ENCODE data around the gene RAB17. TPM values are rescaled to one million over a fixed set of nuclear protein-coding genes. Genes with fewer than 3 reads are reported as not detected.

RAB17 gene
- total and polyA plus RNA-seq, 2 experiments from 2014 or later, result 58.3 to 99.1 TPM

DNA sequence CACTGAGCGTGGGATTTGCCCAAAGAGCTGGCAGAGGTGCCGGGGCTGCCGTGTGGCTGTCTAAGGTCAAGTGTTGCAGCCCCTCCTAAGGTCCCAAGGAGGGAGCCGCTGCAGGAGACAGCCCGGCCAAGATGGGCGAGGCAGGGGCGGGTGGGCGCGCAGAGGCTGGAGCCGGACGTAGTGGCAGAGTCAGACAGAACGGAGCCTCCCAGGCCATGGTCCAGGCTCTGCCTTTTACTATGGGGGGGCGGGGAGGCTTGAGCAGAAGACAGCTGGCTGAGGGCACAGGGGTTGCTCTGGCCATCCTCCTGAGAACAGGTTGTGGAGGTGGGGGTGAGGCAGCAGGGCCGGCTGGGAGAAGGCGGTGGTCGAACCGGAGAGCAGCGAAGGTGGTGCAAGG is 51.6 kb downstream of the RAB17 start:
- no peaks in the 10 kb centered on the region for H3K9me3 ChIP-seq (ENCODE audit: low read depth)
- no peak overlapping the region for H3K4me2 ChIP-seq
- no peak overlapping the region for H2AFZ ChIP-seq
- H3K79me2 ChIP-seq, result no peaks in the 10 kb centered on the region
- DNase-seq (ENCODE audit: low spot score), result no peak
- WGBS (ENCODE audit: low lambda C conversion rate, missing lambda C conversion rate), result 94% methylated on average over 18 of the region's 18 CpGs
- peaks cover 11% of the 10 kb centered on the region for H3K4me1 ChIP-seq (ENCODE audit: insufficient read depth)
- no peaks in the 10 kb centered on the region for H3K36me3 ChIP-seq (replicated peaks; ENCODE audit: insufficient read depth, low read depth)
- H3K27ac ChIP-seq, result no peak overlapping the region
- no peaks in the 10 kb centered on the region for H4K20me1 ChIP-seq (ENCODE audit: insufficient read depth, poor library complexity, severe bottlenecking)
- no peak overlapping the region for H3K4me3 ChIP-seq
- H3K9me2 ChIP-seq (replicated peaks; ENCODE audit: insufficient read depth), result no peaks in the 10 kb centered on the region
- no peaks in the 10 kb centered on the region for H3K27me3 ChIP-seq
- TF ChIP-seq EZH2 (IDR thresholded peaks at IDR 0.05; ENCODE audit: borderline replicate concordance), result no peak
- TF ChIP-seq, protein P1, sequence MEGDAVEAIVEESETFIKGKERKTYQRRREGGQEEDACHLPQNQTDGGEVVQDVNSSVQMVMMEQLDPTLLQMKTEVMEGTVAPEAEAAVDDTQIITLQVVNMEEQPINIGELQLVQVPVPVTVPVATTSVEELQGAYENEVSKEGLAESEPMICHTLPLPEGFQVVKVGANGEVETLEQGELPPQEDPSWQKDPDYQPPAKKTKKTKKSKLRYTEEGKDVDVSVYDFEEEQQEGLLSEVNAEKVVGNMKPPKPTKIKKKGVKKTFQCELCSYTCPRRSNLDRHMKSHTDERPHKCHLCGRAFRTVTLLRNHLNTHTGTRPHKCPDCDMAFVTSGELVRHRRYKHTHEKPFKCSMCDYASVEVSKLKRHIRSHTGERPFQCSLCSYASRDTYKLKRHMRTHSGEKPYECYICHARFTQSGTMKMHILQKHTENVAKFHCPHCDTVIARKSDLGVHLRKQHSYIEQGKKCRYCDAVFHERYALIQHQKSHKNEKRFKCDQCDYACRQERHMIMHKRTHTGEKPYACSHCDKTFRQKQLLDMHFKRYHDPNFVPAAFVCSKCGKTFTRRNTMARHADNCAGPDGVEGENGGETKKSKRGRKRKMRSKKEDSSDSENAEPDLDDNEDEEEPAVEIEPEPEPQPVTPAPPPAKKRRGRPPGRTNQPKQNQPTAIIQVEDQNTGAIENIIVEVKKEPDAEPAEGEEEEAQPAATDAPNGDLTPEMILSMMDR (IDR thresholded peaks at IDR 0.05; ENCODE audit: poor library complexity), result no peak
- no peak for TF ChIP-seq EZH2phosphoT487 (IDR thresholded peaks at IDR 0.05; ENCODE audit: low read depth, severe bottlenecking, unreplicated experiment)

DNA sequence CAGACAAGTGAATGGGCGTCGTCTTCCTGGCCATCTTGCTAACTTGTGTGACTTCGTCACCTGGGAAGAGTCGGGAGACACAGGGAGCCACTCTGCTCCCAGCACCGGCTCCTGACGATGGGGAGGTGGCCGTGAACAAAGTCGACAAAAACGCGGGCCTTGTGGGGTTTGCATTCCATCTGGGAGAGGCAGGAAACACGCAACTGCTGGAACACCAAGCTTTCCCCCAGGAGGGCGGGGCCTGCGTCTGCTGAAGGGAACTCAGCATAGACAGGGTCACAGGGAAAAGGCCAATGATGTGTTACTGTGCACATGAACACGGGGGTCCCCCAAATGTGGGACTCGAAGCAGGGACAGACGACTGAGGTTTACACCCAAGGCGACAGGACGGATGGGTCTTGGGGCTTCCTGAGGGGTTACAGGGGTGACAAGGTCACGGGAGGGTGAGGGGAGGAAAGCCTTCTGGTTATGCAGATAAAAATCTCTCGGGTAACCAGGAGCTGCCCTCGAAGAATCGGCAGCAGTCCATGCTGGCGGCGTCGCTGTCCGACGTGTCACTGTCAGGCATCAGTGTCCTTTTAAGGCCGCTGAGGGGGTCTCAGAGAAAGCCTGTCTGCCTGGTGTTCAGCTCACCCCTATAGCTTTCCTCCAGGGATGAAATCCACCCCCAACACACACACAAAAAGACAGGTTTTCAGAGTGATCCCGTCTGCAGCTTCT is 52.4 kb downstream of the RAB17 start:
- H3K27ac ChIP-seq, result no peak overlapping the region
- no peaks in the 10 kb centered on the region for H3K9me3 ChIP-seq (ENCODE audit: low read depth)
- no peak overlapping the region for H3K4me3 ChIP-seq
- TF ChIP-seq EZH2 (IDR thresholded peaks at IDR 0.05; ENCODE audit: borderline replicate concordance) (no peak), EZH2phosphoT487 (IDR thresholded peaks at IDR 0.05; ENCODE audit: low read depth, severe bottlenecking, unreplicated experiment) (no peak)
- TF ChIP-seq, protein P1 (IDR thresholded peaks at IDR 0.05; ENCODE audit: poor library complexity), result no peak
- WGBS (ENCODE audit: low lambda C conversion rate, missing lambda C conversion rate), result 78% methylated on average over 29 of the region's 29 CpGs
- H2AFZ ChIP-seq, result no peak overlapping the region
- H3K4me2 ChIP-seq, result no peak overlapping the region
- peaks cover 11% of the 10 kb centered on the region for H3K4me1 ChIP-seq (ENCODE audit: insufficient read depth)
- no peaks in the 10 kb centered on the region for H3K79me2 ChIP-seq
- no peak for DNase-seq (ENCODE audit: low spot score)
- H3K9me2 ChIP-seq (replicated peaks; ENCODE audit: insufficient read depth), result no peaks in the 10 kb centered on the region
- H4K20me1 ChIP-seq (ENCODE audit: insufficient read depth, poor library complexity, severe bottlenecking), result no peaks in the 10 kb centered on the region
- no peaks in the 10 kb centered on the region for H3K36me3 ChIP-seq (replicated peaks; ENCODE audit: insufficient read depth, low read depth)
- H3K27me3 ChIP-seq, result no peaks in the 10 kb centered on the region

DNA sequence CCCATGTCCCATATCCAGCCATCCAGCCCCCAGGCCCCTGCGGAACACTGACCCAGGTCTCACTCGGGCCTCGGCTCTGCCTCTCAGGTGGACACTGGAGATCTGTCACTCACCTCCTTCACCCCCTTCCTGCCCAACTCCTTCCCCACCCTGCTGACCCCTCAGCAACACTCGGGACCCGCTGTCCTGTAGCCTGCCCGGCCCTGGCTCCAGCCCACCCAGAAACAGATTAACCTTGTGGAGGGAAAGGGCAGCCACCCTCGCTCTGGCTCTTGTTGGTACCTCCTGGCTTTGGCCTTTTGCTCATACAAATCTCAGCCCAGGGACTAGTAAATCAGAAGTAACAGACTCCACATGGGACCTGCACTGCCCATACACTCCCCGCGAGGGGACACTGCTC is 53.9 kb downstream of the RAB17 start:
- H3K79me2 ChIP-seq, result no peaks in the 10 kb centered on the region
- no peaks in the 10 kb centered on the region for H3K36me3 ChIP-seq (replicated peaks; ENCODE audit: insufficient read depth, low read depth)
- TF ChIP-seq, protein P1 (IDR thresholded peaks at IDR 0.05; ENCODE audit: poor library complexity), result no peak
- no peak for TF ChIP-seq EZH2phosphoT487 (IDR thresholded peaks at IDR 0.05; ENCODE audit: low read depth, severe bottlenecking, unreplicated experiment)
- TF ChIP-seq EZH2 (IDR thresholded peaks at IDR 0.05; ENCODE audit: borderline replicate concordance), result no peak
- no peaks in the 10 kb centered on the region for H3K9me2 ChIP-seq (replicated peaks; ENCODE audit: insufficient read depth)
- H3K4me2 ChIP-seq, result no peak overlapping the region
- H3K27ac ChIP-seq, result no peak overlapping the region
- peaks cover 10% of the 10 kb centered on the region for H3K4me1 ChIP-seq (ENCODE audit: insufficient read depth)
- H2AFZ ChIP-seq, result no peak overlapping the region
- H3K27me3 ChIP-seq, result no peaks in the 10 kb centered on the region
- H3K4me3 ChIP-seq, result no peak overlapping the region
- H3K9me3 ChIP-seq (ENCODE audit: low read depth), result no peaks in the 10 kb centered on the region
- no peak for DNase-seq (ENCODE audit: low spot score)
- 87% methylated on average over 8 of the region's 9 CpGs for WGBS (ENCODE audit: low lambda C conversion rate, missing lambda C conversion rate)
- H4K20me1 ChIP-seq (ENCODE audit: insufficient read depth, poor library complexity, severe bottlenecking), result no peaks in the 10 kb centered on the region

Data from hepatocyte (in vitro differentiated cells).